NOMO-1 (cell line): ENCODE results near the gene BRD3OS.

Source experiments
- DNase-seq, 2 experiments: peaks; one replicate each; lab custom pipeline; 2025; ENCODE audit not compliant: unreplicated experiment in 2 of 2; lab: John Stamatoyannopoulos, UW

BRD3OS gene

GRCh38 chr9:134003237-134003636 lies 22.0 kb upstream of the BRD3OS start:
- no peak for DNase-seq

GRCh38 chr9:134004131-134004873 lies 21.0 kb upstream of the BRD3OS start:
- no peak for DNase-seq

GRCh38 chr9:134004881-134005280 lies 20.4 kb upstream of the BRD3OS start:
- DNase-seq = no peak

GRCh38 chr9:134005381-134005780 lies 19.9 kb upstream of the BRD3OS start:
- DNase-seq = no peak

- no peak for DNase-seq
These were observed 18.1 kb upstream of the BRD3OS start for GRCh38 chr9:134007150-134007549.

- no peak for DNase-seq
These were observed 17.7 kb upstream of the BRD3OS start for GRCh38 chr9:134007571-134007970.

- DNase-seq = no peak
These were observed 14.7 kb upstream of the BRD3OS start for GRCh38 chr9:134010310-134011173.

- no peak for DNase-seq
These were observed 13.9 kb upstream of the BRD3OS start for GRCh38 chr9:134011401-134011800.

GRCh38 chr9:134014946-134015345 lies 10.3 kb upstream of the BRD3OS start:
- DNase-seq = no peak

- DNase-seq = no peak
These were observed 978 bp upstream of the BRD3OS start for GRCh38 chr9:134024214-134024792.

GRCh38 chr9:134025606-134026541 lies 593 bp downstream of the BRD3OS start:
- peak; percentile 13 to 52 for DNase-seq

- DNase-seq = no peak
These were observed 1.3 kb downstream of the BRD3OS start for GRCh38 chr9:134026581-134026980.

- no peak for DNase-seq
These were observed 1.7 kb downstream of the BRD3OS start for GRCh38 chr9:134026981-134027380.

- DNase-seq = no peak
These were observed 2.3 kb downstream of the BRD3OS start for GRCh38 chr9:134027561-134027960.

GRCh38 chr9:134028076-134028475 lies 2.8 kb downstream of the BRD3OS start:
- no peak for DNase-seq

GRCh38 chr9:134028575-134029247 lies 3.4 kb downstream of the BRD3OS start:
- DNase-seq = no peak

- no peak for DNase-seq
These were observed 4.3 kb downstream of the BRD3OS start for GRCh38 chr9:134029248-134030226.

- no peak for DNase-seq
These were observed 5.7 kb downstream of the BRD3OS start for GRCh38 chr9:134030821-134031470.
